GM12865 (cell line): ENCODE data around the gene CENPU.

Experiments used
- DNase-seq: peaks from one replicate; pipeline ENCODE4 v3.0.0; 2010; ENCODE audit warnings: low read depth
- H3K4me3 ChIP-seq: 2 replicates; pipeline ENCODE4 v1.5.1; 2011; ENCODE audit warnings: mild to moderate bottlenecking, low read depth, low read length, control low read depth
- CTCF ChIP-seq: IDR thresholded peaks from 2 replicates; pipeline ENCODE4 v1.5.1; 2011; ENCODE audit warnings: low read length, control low read depth, low read depth, inconsistent platforms; ENCODE audit not compliant: insufficient read depth; ENCODE audit errors: missing control alignments

Gene CENPU

GRCh38 chr4:184752496-184753275, 18.8 kb upstream of the CENPU start:
- H3K4me3 ChIP-seq, result no peak overlapping the region
- TF ChIP-seq CTCF, result no peak
- no peak for DNase-seq

GRCh38 chr4:184751585-184751956, 17.7 kb upstream of the CENPU start:
- no peak for TF ChIP-seq CTCF
- no peak for DNase-seq
- H3K4me3 ChIP-seq, result no peak overlapping the region

- TF ChIP-seq CTCF, result no peak
- no peak for DNase-seq
- no peak overlapping the region for H3K4me3 ChIP-seq
Observed at GRCh38 chr4:184750926-184751584, 17.2 kb upstream of the CENPU start.

DNA sequence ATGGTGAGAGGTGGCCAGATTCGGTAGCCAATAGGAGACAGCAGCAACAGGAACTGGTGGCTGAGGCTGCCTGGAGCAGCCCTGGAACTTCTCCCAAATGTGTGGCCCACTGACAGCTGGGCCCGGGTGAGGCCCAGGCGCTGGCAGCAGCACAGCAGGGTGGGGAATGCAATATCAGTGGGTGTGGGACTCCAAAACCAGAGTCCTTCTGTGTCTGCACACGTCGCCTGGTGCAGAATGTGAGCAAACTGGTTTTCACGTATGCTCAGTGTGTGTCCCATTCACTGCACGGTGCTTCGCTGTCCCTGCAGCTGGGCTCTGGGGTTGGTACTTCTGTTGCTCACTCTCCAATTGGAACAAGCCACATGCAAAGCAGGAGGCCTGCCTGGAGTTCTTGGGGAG, 14.4 kb upstream of the CENPU start:
- H3K4me3 ChIP-seq, result no peak overlapping the region
- no peak for DNase-seq
- no peak for TF ChIP-seq CTCF

GRCh38 chr4:184747034-184747830, 13.3 kb upstream of the CENPU start:
- no peak for TF ChIP-seq CTCF
- peak; percentile 20 for DNase-seq
- no peak overlapping the region for H3K4me3 ChIP-seq

DNA sequence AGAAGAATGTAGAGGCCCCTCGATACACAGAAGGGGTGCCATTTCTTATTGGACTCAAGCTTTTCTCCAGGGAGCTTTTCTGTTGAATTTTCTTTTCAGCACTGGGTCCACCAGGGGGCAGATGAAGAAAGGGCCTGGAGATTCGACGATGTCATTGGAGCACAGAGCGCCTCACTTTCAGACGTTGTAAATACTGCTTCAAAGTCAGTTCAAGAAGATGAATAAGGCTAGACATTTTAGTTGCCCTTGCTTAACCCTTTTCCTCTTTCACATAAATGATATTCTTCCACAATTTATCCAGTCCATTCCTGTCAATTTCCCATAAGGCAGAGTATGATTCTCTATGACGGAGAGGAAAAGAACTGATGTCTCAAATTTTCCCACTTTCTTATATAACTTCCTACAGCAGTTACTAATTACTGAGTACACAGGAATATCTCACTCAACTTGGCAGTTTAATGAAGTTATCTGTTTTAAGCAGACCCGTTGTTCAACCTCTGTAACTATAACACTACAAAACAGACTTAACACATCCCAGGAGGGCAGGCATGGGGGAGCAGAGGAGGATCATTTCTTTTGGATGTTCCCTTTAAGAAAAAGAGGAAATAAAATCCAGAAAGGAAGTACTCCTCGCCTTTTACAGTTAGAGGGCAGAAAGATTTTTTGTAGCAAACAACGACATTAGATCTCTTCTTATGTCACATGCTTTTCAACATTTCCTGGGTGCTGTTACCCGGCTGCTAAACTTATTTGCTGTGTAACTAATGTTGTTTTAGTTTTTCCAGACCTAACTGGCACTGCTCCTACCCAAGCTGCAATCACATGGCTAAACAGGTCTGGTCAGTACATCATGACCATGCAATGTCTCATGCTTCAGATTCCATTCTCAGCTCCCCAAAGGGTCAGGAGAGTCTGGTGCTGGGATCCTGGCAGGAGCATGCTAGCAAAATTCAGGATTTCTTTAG, 12.2 kb upstream of the CENPU start:
- DNase-seq, result peak; percentile 78
- no peak overlapping the region for H3K4me3 ChIP-seq
- peak; percentile 72 for TF ChIP-seq CTCF
